Tibial artery (tissue), 4 donors: ENCODE data around the gene GALP.
"Not testable (repeated sequence)": the region's sequence is repeated elsewhere in the genome, so short reads cannot be mapped to it uniquely, and the experiment has no call there.

ENCODE experiments used
- DNase-seq, 2 donors: peaks; one replicate each; pipeline ENCODE4 v3.0.0-alpha.2; 2019
- H3K27ac ChIP-seq, 2 donors: fragments of 200-600 bp; sonication (generic) in 1 of 2; 1 replicate in 1 of 2; 2 replicates in 1 of 2; pipeline ENCODE4 v1.5.1; 2018 to 2019; ENCODE audit warnings: mild to moderate bottlenecking in 1 of 2
- H3K27me3 ChIP-seq, 2 donors: fragments of 200-600 bp; sonication (generic) in 1 of 2; one replicate each; pipeline versions ENCODE4 v1.5.1 to v1.6.0; 2016 to 2019
- H3K36me3 ChIP-seq, 3 donors: fragments of 200-600 bp; sonication (generic) in 2 of 3; one replicate each; pipeline ENCODE4 v1.5.1; 2016 to 2019; ENCODE audit warnings: mild to moderate bottlenecking in 2 of 3
- H3K4me1 ChIP-seq, 4 donors: fragments of 200-600 bp; sonication (generic) in 2 of 4; 1 replicate in 3 of 4; 2 replicates in 1 of 4; pipeline ENCODE4 v1.5.1; 2016 to 2019
- H3K4me3 ChIP-seq, 2 donors: fragments of 200-600 bp; sonication (generic) in 1 of 2; 1 replicate in 1 of 2; 2 replicates in 1 of 2; pipeline ENCODE4 v1.5.1; 2018 to 2019; ENCODE audit warnings: mild to moderate bottlenecking in 2 of 2
- H3K9me3 ChIP-seq, 3 donors: fragments of 200-600 bp; sonication (generic) in 1 of 3; one replicate each; pipeline ENCODE4 v1.5.1; 2016 to 2019
- intact Hi-C: fragments of 100-400 bp; cut with DNase I; formaldehyde crosslinking; loops from one replicate; pipeline ENCODE4 v1.15.0; 2023; ENCODE audit warnings: low total_unique reads
- TF ChIP-seq, protein P1 (sequence below), 2 experiments: fragments of 200-600 bp in 1 of 2; fragments of 450-650 bp in 1 of 2; IDR thresholded peaks; one replicate each; pipeline ENCODE4 v1.5.1; 2017 to 2019; ENCODE audit warnings: antibody characterized with exemption in 2 of 2, mild to moderate bottlenecking in 1 of 2, moderate library complexity in 1 of 2

Gene GALP

GRCh38 chr19:56147307-56147706, 28.5 kb upstream of the GALP start:
- H3K27ac ChIP-seq, result no peak overlapping the region
- intact Hi-C loops, result no loop called here

GRCh38 chr19:56148096-56148495, 27.7 kb upstream of the GALP start:
- peaks cover 0 to 9% (median under 1%) of the 10 kb centered on the region in 4 donors for H3K4me1 ChIP-seq

More at GRCh38 chr19:56147307-56147706, 28.5 kb upstream of the GALP start:
- no peak overlapping the region for H3K4me3 ChIP-seq
- no peaks in the 10 kb centered on the region for H3K9me3 ChIP-seq
- DNase-seq, result no peak
- peaks cover 16 to 48% (median 36%) of the 10 kb centered on the region in 3 donors for H3K36me3 ChIP-seq
- peaks cover 0 to 16% (median 5%) of the 10 kb centered on the region in 4 donors for H3K4me1 ChIP-seq
- TF ChIP-seq, protein P1, sequence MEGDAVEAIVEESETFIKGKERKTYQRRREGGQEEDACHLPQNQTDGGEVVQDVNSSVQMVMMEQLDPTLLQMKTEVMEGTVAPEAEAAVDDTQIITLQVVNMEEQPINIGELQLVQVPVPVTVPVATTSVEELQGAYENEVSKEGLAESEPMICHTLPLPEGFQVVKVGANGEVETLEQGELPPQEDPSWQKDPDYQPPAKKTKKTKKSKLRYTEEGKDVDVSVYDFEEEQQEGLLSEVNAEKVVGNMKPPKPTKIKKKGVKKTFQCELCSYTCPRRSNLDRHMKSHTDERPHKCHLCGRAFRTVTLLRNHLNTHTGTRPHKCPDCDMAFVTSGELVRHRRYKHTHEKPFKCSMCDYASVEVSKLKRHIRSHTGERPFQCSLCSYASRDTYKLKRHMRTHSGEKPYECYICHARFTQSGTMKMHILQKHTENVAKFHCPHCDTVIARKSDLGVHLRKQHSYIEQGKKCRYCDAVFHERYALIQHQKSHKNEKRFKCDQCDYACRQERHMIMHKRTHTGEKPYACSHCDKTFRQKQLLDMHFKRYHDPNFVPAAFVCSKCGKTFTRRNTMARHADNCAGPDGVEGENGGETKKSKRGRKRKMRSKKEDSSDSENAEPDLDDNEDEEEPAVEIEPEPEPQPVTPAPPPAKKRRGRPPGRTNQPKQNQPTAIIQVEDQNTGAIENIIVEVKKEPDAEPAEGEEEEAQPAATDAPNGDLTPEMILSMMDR (IDR thresholded peaks at IDR 0.05), result no peak
- H3K27me3 ChIP-seq, result no peaks in the 10 kb centered on the region

DNA sequence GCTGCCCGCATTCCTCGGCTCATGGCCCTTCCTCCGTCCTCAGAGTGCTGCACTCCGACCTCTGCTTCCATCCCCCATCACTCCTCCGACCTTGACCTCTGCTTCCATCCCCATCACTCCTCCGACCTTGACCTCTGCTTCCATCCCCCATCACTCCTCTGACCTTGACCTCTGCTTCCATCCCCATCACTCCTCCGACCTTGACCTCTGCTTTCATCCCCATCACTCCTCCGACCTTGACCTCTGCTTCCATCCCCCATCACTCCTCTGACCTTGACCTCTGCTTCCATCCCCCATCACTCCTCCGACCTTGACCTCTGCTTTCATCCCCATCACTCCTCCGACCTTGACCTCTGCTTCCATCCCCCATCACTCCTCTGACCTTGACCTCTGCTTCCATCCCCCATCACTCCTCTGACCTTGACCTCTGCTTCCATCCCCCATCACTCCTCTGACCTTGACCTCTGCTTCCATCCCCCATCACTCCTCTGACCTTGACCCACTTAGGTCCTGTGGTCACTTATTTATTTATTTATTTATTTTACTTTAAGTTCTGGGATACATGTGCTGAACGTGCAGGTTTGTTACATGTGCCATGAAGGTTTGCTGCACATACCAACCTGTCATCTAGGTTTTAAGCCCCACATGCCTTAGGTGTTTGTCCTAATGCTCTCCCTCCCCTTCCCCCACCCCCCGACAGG, 26.7 kb upstream of the GALP start:
- H3K36me3 ChIP-seq, result peaks cover 16 to 53% (median 37%) of the 10 kb centered on the region in 3 donors
- H3K4me1 ChIP-seq, H3K9me3 ChIP-seq, DNase-seq, H3K27ac ChIP-seq, H3K4me3 ChIP-seq, intact Hi-C loops, H3K27me3 ChIP-seq: not testable (repeated sequence)

More at GRCh38 chr19:56148096-56148495, 27.7 kb upstream of the GALP start:
- DNase-seq, result no peak
- Histone ChIP-seq H3K27ac (no peak overlapping the region), H3K36me3 (peaks cover 16 to 48% (median 36%) of the 10 kb centered on the region in 3 donors), H3K27me3 (no peaks in the 10 kb centered on the region), H3K9me3 (no peaks in the 10 kb centered on the region), H3K4me3 (no peak overlapping the region)
- TF ChIP-seq, protein P1 (IDR thresholded peaks at IDR 0.05), result no peak
- intact Hi-C loops, result no loop called here

GRCh38 chr19:56149656-56150038, 26.2 kb upstream of the GALP start:
- TF ChIP-seq, protein P1 (IDR thresholded peaks at IDR 0.05), result no peak
- Histone ChIP-seq H3K4me1 (no peaks in the 10 kb centered on the region), H3K27ac (no peak overlapping the region), H3K9me3 (no peaks in the 10 kb centered on the region), H3K4me3 (no peak overlapping the region), H3K27me3 (no peaks in the 10 kb centered on the region), H3K36me3 (peaks cover 16 to 58% (median 41%) of the 10 kb centered on the region in 3 donors)
- intact Hi-C loops, result no loop called here
- no peak for DNase-seq

GRCh38 chr19:56150358-56150757, 25.4 kb upstream of the GALP start:
- DNase-seq, result no peak
- Histone ChIP-seq H3K4me3 (no peak overlapping the region), H3K9me3 (no peaks in the 10 kb centered on the region), H3K36me3 (peaks cover 16 to 65% (median 47%) of the 10 kb centered on the region in 3 donors), H3K4me1 (no peaks in the 10 kb centered on the region), H3K27me3 (no peaks in the 10 kb centered on the region), H3K27ac (no peak overlapping the region)
- TF ChIP-seq, protein P1 (IDR thresholded peaks at IDR 0.05), result no peak
- intact Hi-C loops, result no loop called here

DNA sequence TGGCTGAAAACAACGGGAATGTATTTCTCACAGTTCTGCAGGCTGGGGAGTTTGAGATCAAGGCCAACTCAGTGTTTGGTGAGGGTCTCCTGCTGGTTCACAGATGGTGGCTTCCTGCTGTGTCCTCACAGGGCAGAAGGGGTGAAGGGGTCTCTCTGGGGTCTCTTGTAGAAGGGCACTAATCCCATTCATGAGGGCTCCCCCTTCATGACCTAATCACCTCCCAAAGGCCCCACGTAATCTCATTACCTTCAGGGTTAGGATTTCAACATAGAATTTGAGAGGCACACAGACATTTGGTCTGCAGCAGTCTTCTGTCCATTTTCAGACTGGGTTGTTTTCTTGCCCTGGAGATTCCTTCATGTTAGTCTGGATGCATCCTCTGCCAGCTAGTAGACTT, 23.2 kb upstream of the GALP start:
- Histone ChIP-seq H3K27ac (no peak overlapping the region), H3K9me3 (no peaks in the 10 kb centered on the region), H3K4me3 (no peak overlapping the region), H3K4me1 (no peaks in the 10 kb centered on the region), H3K36me3 (peaks cover 15 to 65% (median 49%) of the 10 kb centered on the region in 3 donors), H3K27me3 (no peaks in the 10 kb centered on the region)
- intact Hi-C loops, result no loop called here
- no peak for DNase-seq
- TF ChIP-seq, protein P1 (IDR thresholded peaks at IDR 0.05), result no peak
